Hepatocyte (in vitro differentiated cells): ENCODE measurements around the gene CYP4F12.

Experiments used
- CTCF ChIP-seq: fragments of 200-600 bp; sonication (generic); IDR thresholded peaks from 2 replicates; pipeline ENCODE4 v1.5.1; 2016; ENCODE audit warnings: antibody characterized with exemption, mild to moderate bottlenecking; ENCODE audit not compliant: poor library complexity
- EZH2 ChIP-seq: fragments of 200-600 bp; sonication (generic); IDR thresholded peaks from 2 replicates; pipeline ENCODE4 v1.6.1; 2016; ENCODE audit warnings: antibody characterized with exemption, mild to moderate bottlenecking, borderline replicate concordance
- EZH2phosphoT487 ChIP-seq: fragments of 200-600 bp; sonication (generic); IDR thresholded peaks from one replicate; pipeline ENCODE4 v1.6.1; 2018; ENCODE audit warnings: antibody characterized with exemption, mild to moderate bottlenecking, low read depth, moderate library complexity; ENCODE audit not compliant: unreplicated experiment, severe bottlenecking

GRCh38 chr19:15672580-15673175, at the start of gene CYP4F12:
- no peak for TF ChIP-seq CTCF
- TF ChIP-seq EZH2, result no peak
- no peak for TF ChIP-seq EZH2phosphoT487
